Uterus (tissue), 2 donors: ENCODE measurements around the gene ANKRD63.

Experiments used
- POLR2A ChIP-seq, 2 donors: fragments of 450-650 bp; IDR thresholded peaks; one replicate each; pipeline ENCODE4 v1.6.1; 2016; ENCODE audit warnings: antibody characterized with exemption in 2 of 2, mild to moderate bottlenecking in 1 of 2, moderate library complexity in 1 of 2
- TF ChIP-seq, protein P1 (sequence below), 4 experiments: fragments of 200-600 bp in 2 of 4; fragments of 450-650 bp in 2 of 4; sonication (generic) in 2 of 4; IDR thresholded peaks; one replicate each; pipeline ENCODE4 v1.5.1; 2016 to 2019; ENCODE audit warnings: antibody characterized with exemption in 4 of 4, mild to moderate bottlenecking in 2 of 4, moderate library complexity in 1 of 4

GRCh38 chr15:40317580-40317979, 34.7 kb upstream of the ANKRD63 start:
- TF ChIP-seq POLR2A (IDR thresholded peaks at IDR 0.05) = no peak
- TF ChIP-seq, protein P1, sequence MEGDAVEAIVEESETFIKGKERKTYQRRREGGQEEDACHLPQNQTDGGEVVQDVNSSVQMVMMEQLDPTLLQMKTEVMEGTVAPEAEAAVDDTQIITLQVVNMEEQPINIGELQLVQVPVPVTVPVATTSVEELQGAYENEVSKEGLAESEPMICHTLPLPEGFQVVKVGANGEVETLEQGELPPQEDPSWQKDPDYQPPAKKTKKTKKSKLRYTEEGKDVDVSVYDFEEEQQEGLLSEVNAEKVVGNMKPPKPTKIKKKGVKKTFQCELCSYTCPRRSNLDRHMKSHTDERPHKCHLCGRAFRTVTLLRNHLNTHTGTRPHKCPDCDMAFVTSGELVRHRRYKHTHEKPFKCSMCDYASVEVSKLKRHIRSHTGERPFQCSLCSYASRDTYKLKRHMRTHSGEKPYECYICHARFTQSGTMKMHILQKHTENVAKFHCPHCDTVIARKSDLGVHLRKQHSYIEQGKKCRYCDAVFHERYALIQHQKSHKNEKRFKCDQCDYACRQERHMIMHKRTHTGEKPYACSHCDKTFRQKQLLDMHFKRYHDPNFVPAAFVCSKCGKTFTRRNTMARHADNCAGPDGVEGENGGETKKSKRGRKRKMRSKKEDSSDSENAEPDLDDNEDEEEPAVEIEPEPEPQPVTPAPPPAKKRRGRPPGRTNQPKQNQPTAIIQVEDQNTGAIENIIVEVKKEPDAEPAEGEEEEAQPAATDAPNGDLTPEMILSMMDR (IDR thresholded peaks at IDR 0.05) = no peak
